HK-2 (cell line): ENCODE measurements around the gene STK10.
A peak's percentile ranks its signal among the peaks of the same experiment; 100 is the strongest.

Source experiments
- DNase-seq: peaks from one replicate; pipeline ENCODE4 v3.0.0-alpha.2; 2018; ENCODE audit not compliant: unreplicated experiment

The STK10 gene

DNA sequence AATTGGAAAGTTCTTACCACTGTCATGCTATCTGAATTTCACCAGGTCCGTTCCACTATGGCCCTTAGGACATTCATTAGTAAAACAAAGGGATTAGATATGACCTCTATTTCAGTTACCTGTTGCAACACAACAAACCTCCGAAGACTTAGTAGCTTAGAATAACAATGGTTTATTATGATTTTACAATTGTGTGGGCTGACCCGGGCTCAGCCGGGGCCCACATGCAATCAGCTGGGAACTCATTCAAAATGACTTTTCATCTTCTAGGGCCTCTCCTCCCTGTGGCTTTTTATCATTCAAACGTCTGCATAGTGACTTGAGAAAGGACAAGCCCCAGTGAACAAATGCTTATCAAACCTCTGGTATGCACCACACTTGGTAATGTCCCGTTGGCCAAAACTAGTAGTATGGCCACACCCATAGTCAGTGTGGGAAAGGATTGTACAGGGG, 179.3 kb downstream of the STK10 start:
- no peak for DNase-seq

DNA sequence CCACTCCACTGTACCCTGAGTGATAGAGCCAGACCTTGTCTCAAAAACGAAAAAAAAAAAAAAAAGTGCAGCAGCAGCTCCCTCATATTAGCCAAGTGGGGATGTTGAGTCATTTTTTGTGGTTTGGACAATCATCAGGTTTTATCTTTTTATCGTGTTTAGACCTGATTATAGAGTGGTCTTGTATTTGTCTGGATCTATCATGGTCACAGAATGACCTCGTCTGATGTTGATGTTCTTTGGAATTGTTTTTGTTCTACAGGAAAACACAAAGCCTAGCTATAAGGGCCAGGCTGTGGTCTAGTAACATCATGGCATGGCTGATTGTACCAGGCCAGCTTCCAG, 179.9 kb downstream of the STK10 start:
- DNase-seq = no peak

DNA sequence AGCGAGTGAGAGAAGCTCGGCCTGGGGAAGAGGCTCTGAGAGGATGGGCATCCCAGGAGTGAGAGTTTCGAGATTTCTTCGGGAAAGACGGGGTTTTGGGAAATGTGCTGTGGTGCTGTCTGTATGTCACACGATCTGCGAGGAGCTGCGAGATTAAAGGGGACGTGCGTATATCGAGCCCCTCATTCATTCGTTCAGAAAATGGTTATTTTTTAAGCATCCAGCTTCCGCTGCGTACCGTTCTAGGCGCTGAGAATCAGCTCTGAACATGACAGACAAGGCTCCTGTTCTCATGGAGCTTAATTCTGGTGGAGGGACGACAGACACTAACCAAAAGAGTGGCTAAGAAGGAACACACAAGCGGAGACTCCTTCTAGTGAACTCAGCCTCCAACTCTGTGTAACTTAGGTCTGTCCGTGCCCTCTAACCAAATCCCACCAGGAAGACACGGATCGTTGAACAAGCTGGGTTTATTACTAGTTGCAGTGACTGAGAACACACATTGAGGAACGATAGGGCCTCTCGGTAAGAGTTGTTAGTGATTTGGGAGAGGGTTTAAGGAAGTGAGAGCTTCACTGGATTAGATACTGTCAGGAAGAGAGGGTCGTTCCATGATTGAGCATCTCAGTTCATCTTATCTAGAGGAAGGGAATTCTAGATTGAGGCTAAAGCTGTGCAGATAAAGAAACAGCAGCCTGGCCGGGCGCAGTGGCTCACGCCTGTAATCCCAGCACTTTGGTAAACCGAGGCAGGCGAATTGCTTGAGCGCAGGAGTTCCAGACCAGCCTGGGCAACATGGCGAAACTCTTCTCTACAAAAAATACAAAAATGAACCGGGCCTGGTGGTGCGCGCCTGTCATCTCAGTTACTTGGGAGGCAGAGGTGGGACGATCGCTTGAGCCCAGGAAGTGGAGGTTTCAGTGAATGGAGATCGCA, 180.6 kb downstream of the STK10 start:
- peak; percentile 12 for DNase-seq

DNA sequence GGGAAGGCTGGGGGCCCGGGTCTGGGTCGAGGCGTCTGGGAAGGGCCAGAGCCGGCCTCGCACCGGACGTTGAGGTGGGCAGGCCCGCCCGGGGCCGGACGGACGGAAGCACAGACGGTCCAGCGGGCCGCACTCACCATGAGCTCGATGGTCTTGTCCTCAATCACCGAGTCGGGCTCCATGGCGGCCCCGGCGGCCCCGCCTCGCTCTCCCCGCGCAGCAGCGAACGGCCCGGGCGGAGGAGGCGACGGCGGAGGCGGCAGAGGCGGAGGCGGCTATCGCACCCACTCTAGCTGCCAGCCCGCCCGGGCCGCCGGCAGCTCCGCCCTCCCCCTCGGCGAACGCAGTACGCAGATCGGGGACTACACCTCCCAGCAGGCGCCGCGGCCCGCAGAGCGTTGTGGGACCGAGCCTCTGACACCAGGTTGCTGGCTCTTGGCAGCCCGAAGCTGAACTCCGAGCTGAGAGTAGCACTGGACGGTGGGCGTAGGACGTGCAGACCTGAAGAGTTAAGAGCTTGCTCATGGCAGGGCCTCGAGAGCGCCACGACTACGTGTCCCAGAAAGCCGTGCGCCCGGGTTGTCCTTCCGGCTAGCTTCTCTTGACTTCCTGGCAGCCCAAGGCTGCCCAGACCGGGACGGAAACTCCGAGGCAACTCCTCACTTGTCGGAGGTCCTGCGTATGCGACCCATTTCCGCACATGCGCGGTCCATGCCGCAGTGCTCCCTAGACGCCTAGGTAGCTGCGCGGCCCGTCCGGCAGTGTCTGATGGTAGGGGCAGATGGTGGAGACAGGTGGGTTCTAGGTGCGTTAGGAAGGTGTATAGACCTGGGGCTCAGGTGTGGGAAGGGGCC, 181.5 kb downstream of the STK10 start, which contains the start of gene FBXW11:
Gene FBXW11 (minus strand): TSS at position 318 of the 854 bp plus-strand sequence. CDS start 136 bp downstream, at position 182.
- DNase-seq = peak; percentile 91

DNA sequence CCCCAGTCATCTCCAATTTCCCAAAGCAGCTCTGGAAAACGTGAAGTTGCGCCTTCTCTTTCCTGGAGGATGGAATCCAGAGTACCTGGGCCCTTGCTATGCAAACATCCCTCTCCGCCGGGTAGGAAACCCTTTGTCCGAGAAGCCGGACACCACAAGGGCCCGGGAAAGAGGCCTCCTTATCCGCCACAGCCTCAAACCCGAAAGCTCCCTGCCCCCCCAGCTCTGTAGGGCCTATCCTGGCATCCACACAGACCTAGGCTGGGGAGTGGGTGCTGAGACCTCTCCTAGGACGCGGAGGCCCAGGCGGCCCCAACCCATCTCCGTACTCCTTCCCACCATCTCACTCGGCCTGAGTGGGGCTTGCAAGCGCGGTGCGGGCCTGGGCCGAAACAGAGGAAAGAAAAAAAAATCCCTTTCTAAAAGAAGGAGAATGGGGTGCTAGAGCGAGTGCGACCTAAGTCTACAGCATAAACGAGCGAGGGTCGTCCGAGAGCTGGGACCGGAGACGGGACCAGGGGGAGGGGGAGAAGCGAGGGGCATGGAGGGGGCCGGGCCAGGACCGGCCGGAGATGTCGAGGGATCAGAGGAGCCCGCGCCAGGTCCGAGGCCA, 182.2 kb downstream of the STK10 start:
- DNase-seq = peak; percentile 34

DNA sequence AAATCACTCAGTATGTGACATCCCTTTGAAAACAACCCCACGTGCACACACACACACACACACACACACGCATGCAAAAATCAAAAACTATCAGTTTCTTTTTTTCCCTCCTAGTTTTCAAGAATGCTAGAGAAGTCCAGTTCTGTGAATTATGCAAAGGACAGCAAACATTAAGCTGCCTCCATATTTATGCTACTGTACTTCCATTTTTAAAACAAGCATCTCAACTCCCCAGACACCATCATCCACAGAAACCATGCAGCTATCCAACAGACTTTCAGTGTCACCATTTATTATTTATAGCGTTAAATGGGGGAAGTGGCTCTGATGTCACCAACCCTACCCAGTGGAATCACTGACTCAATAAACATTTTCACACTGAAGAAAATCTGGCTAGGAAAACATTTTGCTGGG, 183.2 kb downstream of the STK10 start:
- no peak for DNase-seq

DNA sequence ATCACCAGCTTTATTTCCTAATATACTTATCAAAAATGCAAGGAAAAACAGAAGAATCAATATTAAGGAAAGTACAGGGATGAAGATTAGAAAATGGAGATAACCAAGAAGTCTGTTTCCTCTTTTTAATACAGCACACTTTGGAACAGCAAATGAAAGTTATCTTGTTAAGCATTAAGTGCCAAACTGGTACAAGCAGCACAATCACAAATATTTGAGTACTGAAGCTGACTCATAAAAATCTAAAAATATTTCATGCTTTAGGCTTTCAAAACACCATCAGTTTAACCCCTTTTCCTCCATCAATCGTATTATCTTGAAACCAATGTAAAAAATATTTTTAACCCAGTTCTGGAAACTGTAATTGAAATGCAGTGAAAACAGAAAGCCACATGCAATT, 184.3 kb downstream of the STK10 start:
- no peak for DNase-seq

DNA sequence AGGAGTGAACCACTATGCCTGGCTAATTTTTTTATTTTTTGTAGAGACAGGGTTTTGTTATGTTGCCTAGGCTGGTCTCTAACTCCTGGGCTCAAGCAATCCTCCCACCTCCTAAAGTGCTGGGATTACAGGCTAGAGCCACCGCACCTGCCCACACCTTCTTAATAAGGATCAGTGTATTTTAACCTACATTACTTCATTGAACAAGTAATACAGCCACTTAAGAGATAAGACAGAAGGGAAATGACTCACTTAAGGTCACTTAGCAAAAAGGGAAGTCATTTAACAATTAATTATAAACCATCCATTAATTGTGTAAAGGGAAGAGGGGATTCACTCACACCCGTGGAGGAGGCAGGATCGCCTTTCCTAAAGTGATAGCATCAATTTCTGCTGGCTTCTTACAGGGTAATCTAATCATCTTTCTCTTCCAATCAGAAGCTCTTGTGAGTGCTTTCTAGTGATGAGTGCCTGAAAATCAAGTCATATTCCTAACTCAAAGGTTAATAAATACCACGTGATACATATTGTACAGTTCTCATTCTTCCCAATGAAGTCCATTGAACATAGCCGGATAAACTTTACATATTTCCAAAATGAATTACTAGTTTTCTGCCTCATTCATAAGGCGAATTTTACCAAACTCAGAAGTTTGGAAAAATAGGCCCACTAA, 185.0 kb downstream of the STK10 start:
- DNase-seq = no peak

DNA sequence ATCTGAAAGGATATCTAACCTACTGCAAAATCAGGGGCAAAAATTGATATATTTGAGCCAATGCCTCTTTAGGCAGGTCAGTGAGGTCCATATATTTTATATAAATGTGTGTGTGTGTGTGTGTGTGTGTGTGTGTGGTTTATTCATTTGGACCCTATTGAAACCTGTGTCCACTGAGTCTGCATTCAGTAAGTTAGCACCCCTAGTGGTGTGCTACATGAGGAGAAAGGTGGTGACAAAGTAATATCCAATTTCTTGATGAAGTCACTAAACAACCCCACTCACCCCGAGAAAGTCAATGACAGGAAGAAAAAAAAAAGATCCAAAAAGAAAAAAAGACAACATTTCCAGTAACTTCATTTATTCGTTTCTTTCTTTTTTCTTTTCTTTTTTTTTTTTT, 185.7 kb downstream of the STK10 start:
- no peak for DNase-seq

DNA sequence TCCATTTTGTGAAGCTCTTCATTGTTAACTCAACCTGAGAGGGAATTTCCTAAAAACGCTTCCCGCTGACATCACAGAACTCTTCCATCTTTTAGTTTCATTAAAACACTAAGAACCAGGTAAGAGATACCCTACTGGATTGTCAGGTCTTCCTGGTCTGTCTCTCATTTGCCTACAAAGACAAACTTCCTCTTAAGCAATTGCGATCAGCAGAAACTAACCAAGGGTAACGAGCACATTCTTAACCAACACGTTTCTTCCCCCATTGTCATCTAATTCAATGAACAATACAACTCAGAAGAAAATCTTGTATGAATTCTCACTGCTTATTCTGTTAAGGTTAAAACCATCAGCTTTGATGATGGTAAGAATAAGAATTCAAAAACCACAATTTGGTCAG, 188.1 kb downstream of the STK10 start:
- no peak for DNase-seq

DNA sequence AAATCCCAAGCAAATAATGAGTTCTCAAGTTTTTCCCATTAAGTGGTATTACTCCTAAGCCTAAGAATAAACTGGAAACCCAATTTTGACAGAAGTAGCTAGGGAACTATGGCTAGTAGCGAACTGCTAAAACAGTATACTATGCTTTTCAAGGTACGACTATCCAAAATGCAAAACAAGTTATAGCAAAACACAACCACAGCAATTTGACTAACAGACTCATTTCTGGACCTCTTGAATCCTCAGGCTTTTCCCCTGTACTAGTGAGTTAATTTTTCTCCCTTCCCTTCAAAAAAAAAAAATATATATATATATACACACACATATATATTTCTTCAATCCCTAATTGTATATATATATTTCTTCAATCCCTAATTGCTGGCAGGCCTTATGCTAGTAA, 188.9 kb downstream of the STK10 start:
- DNase-seq = no peak

DNA sequence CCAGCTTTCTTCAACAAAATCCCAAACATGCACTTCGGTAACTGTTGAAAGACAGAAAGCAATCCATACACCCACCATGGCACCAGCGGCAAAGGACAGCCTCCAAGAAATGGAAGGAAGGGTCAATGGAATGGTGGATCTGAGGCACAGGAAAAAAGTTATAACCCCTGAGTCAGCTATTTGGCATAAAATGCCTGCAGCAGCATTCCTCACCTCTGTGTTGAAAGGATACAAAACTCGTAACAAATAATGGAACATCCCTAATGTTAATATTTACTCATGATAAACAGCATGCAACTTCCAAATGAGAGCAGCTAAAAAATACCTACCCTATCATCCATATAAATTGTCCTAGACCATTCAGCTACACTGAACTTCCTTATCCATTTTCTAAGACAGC, 191.0 kb downstream of the STK10 start:
- DNase-seq = no peak

DNA sequence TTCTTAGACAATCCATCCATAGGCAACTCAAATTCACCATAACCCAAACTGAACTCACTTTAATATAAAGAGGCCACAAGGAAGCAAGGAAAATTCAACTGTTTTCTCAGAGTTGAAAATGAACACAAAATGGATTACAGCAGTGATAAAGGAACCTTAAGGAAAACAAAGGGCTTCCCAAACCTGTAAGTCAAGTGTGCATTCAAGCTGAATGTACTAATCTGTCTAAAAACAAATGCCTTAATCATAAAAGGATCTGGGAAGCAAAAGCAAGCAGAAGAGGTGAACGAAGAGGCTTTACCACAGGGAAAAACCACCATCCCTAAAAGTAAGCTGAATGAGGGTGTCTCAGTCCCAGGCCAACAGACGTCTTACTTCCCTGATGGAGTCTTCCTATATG, 195.2 kb downstream of the STK10 start:
- no peak for DNase-seq

DNA sequence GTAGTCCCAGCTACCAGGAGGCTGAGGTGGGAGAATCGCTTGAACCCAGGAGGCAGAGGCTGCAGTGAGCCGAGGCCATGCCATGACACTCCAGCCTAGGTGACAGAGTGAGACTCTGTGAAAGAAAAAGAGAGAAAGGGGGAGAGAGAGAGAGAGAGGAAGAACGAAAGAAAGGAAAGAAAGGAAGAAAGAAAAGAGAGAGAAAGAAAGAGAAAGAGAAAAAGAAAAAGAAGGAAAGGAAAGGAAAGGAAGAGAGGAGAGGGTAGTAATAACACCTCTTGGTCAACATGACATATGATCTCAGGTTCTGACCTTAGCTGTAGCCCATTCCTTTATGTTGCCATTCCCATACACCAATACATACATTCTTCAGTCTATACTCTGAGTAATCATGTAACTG, 195.7 kb downstream of the STK10 start:
- DNase-seq = no peak
